Adipocyte (in vitro differentiated cells): ENCODE measurements around the gene HIPK4.
"Not testable (repeated sequence)": the region's sequence is repeated elsewhere in the genome, so short reads cannot be mapped to it uniquely, and the experiment has no call there.

Experiments used
- DNase-seq: peaks from one replicate; pipeline ENCODE4 v3.0.0-alpha.2; 2015; ENCODE audit warnings: low read depth
- H3K27me3 ChIP-seq: replicated peaks from 2 replicates; pipeline ENCODE4 v1.7.0; 2013; ENCODE audit warnings: mild to moderate bottlenecking, low read length, moderate library complexity; ENCODE audit not compliant: control insufficient read depth, insufficient read depth
- H3K36me3 ChIP-seq: 2 replicates; pipeline ENCODE4 v1.7.0; 2013; ENCODE audit warnings: low read length, mild to moderate bottlenecking, moderate library complexity; ENCODE audit not compliant: control insufficient read depth, insufficient read depth, severe bottlenecking
- H3K4me1 ChIP-seq: 2 replicates; pipeline ENCODE4 v1.7.0; 2013; ENCODE audit warnings: mild to moderate bottlenecking, low read length, moderate library complexity; ENCODE audit not compliant: control insufficient read depth, insufficient read depth
- H3K4me3 ChIP-seq: 2 replicates; pipeline ENCODE4 v1.7.0; 2013; ENCODE audit warnings: mild to moderate bottlenecking, low read length, moderate library complexity
- H3K9ac ChIP-seq: 2 replicates; pipeline ENCODE4 v1.7.0; 2013; ENCODE audit warnings: mild to moderate bottlenecking, low read length, moderate library complexity
- H3K9me3 ChIP-seq: 2 replicates; pipeline ENCODE4 v1.7.0; 2013; ENCODE audit warnings: mild to moderate bottlenecking, low read length, moderate library complexity; ENCODE audit not compliant: control insufficient read depth

HIPK4 gene, protein sequence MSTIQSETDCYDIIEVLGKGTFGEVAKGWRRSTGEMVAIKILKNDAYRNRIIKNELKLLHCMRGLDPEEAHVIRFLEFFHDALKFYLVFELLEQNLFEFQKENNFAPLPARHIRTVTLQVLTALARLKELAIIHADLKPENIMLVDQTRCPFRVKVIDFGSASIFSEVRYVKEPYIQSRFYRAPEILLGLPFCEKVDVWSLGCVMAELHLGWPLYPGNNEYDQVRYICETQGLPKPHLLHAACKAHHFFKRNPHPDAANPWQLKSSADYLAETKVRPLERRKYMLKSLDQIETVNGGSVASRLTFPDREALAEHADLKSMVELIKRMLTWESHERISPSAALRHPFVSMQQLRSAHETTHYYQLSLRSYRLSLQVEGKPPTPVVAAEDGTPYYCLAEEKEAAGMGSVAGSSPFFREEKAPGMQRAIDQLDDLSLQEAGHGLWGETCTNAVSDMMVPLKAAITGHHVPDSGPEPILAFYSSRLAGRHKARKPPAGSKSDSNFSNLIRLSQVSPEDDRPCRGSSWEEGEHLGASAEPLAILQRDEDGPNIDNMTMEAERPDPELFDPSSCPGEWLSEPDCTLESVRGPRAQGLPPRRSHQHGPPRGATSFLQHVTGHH

DNA sequence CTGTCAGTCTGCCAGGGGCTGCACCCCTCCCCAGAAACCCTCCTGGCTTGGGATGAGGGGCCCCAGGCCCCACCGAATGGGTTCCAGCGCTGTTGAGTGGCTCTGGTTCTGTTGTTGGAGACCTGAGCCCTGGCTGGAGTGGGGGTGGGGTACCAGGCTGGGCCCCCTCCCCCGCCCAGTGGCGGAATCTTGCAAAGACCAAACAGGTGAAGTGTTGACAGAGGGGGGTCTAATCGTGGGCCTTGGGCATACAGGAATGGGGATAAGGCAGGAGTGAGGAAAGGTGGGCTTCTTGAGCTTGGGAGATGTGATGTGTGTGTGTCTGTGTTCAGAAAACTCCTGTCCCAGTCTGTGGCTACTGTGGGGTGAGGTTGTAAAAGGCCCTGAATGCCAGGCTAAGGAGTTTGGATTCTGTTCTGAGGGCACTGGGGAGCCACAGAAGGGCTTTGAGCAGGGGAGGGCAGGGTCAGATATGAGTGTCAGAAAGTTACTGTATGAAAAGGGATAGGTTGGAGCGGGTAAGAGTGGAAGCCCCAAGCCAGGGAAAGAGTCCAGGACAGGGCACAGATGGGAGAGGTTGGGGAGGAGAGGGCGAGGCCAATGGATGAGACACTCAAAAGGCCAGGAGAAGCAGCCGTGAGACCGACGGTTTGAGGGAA is at the start of gene HIPK4:
HIPK4 (minus strand) TSS at position 98 of the 659 bp plus-strand sequence. CDS start 279 bp downstream, outside the sequence.
- DNase-seq: no peak
- Histone ChIP-seq H3K9ac (no peak within 1 kb of the TSS), H3K9me3 (no peaks in the 10 kb centered on the region), H3K27me3 (no peaks in the 10 kb centered on the region), H3K36me3 (no peaks in the 10 kb centered on the region), H3K4me3 (no peak within 1 kb of the TSS), H3K4me1 (no peaks in the 10 kb centered on the region)

DNA sequence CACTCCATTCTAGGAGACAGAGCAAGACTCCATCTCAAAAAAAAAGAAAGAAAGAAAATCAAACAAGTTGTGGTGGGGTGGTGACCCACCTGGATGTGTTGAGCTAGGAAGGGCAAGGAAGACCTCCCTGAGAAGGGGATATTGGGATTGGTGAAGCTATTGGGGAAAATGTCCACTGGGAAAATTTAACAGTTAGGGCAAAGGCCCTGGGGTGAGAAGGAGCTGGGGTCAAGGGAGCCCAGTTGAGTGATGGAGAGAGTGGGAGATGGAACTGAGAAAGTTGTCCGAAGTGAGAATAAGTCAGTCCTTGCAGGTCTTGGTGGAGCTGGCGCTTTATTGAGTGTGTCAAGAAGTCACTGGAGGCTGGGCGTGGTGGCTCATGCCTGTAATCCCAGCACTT is 48.3 kb upstream of the HIPK4 start:
- Histone ChIP-seq H3K9me3 (no peaks in the 10 kb centered on the region), H3K36me3 (peaks cover 20% of the 10 kb centered on the region), H3K4me3 (no peak overlapping the region), H3K9ac (no peak overlapping the region), H3K27me3 (no peaks in the 10 kb centered on the region), H3K4me1 (peaks cover 32% of the 10 kb centered on the region)
- no peak for DNase-seq

DNA sequence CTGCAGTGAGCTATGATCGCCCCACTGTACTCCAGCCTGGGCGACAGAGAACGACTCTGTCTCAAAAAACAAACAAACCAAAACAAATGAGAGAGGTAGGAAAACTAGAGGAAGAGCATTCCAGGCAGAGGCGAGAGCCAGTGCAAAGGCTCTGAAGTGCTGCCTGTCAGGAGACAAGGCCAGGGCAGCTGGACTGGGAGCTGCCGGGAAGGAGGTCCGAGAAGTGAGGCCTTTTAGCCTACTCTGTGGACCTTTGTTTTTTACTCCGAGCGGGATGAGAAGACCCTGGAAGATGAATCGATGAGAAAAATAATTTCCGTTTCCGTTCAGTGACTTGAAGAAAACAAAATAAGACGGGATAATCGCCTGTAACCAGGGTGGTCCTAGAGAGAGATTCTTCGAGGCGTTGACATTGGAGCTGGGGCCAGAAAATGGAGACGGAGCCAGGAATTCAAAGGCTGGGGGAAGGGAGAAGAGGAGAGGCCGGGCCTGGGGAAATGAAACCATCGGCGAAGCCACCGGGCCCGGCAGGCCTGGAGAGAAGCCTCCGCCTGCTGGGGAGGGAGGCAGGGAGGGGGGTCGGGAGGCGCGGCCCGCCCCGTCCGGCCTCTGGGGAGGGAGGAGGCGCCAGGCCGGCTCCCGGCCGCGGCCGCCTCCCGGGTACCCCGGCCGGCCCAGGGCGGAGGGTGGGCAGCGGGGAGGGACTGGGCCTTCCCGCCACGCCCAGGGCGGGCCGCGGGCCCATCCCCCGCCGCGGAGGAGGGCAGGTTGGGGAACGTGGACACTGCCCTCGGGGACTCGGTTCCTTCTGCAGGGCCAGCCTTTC is 43.6 kb upstream of the HIPK4 start:
- Histone ChIP-seq H3K9ac (peak overlapping the region; percentile 93), H3K4me3 (peak overlapping the region; percentile 75), H3K9me3 (no peaks in the 10 kb centered on the region), H3K4me1 (peaks cover 16% of the 10 kb centered on the region), H3K27me3 (no peaks in the 10 kb centered on the region), H3K36me3 (no peaks in the 10 kb centered on the region)
- peak; percentile 97 for DNase-seq

DNA sequence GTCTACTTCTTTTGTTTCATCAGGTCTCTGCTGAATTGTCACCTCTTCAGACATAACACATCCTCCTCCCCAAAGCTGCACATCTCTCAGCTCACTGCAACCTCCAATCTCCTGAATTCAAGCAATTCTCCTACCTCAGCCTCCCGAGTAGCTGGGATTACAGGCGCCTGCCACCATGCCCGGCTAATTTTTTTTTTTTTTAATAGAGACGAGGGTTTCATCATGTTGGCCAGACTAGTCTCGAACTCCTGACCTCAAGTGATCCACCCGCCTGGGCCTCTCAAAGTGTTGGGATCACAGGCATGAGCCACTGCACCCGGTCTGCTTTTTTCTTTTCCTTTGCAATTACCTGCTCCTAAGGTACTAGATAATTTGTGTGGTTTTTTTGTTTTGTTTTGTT is 42.8 kb upstream of the HIPK4 start:
- H3K27me3 ChIP-seq, DNase-seq, H3K36me3 ChIP-seq, H3K9me3 ChIP-seq: not testable (repeated sequence)
- peaks cover 16% of the 10 kb centered on the region for H3K4me1 ChIP-seq
- peak overlapping the region; percentile 93 for H3K9ac ChIP-seq
- peak overlapping the region; percentile 75 for H3K4me3 ChIP-seq

DNA sequence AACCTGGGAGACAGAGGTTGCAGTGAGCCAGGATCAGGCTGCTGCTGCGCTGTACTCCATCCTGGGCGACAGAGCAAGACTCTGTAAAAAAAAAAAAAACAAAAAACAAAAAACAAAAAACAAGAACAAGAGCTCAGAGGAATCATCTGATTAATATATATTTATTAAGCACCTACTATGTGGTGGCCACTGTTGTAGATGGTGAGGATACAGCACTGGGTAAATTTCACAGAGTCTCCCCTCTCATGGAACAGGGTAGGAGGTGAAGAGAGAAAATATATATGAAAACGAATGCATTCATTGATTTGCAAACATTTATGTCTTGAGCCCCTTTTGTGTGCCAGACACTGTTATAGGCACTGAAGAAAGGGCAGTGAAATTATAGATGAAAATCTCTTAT is 41.7 kb upstream of the HIPK4 start:
- Histone ChIP-seq H3K4me3 (no peak overlapping the region), H3K9ac (no peak overlapping the region), H3K4me1 (peaks cover 16% of the 10 kb centered on the region), H3K27me3 (no peaks in the 10 kb centered on the region), H3K36me3 (no peaks in the 10 kb centered on the region), H3K9me3 (no peaks in the 10 kb centered on the region)
- no peak for DNase-seq

DNA sequence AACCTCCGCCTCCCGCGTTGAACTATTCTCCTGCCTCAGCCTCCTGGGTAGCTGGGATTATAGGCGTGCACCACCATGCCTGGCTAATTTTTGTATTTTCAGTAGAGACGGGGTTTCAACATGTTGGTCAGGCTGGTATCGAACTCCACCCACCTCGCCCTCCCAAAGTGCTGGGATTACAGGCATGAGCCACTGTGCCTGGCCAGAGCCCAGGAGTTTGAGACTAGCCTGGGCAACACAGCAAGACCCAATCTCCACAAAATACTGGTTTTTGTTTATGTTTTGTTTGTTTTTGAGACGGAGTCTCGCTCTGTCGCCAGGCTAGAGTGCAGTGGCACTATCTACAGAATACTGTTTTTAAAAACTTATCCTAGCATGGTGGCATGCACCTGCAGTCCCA is 40.3 kb upstream of the HIPK4 start:
- H3K36me3 ChIP-seq, H3K4me3 ChIP-seq: not testable (repeated sequence)

DNA sequence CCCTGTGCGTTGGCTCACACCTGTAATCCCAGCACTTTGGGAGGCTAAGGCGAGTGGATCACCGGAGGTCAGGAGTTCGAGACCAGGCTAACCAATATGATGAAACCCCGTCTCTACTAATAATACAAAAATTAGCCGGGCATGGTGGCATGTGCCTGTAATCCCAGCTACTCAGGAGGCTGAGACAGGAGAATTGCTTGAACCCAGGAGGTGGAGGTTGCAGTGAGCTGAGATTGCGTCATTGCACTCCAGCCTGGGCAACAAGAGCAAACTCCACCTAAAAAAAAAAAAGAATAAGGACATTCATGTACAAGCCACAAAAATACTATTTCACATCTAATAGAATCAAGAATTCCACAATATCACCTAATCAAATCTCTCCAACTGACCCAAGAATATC is 38.2 kb upstream of the HIPK4 start:
- not testable (repeated sequence) for H3K27me3 ChIP-seq, DNase-seq, H3K9me3 ChIP-seq, H3K4me3 ChIP-seq, H3K36me3 ChIP-seq, H3K9ac ChIP-seq
- H3K4me1 ChIP-seq: peaks cover 15% of the 10 kb centered on the region

More for the DNA sequence above, 40.3 kb upstream of the HIPK4 start:
- H3K9ac ChIP-seq, H3K27me3 ChIP-seq, H3K9me3 ChIP-seq, DNase-seq: not testable (repeated sequence)
- peaks cover 16% of the 10 kb centered on the region for H3K4me1 ChIP-seq

DNA sequence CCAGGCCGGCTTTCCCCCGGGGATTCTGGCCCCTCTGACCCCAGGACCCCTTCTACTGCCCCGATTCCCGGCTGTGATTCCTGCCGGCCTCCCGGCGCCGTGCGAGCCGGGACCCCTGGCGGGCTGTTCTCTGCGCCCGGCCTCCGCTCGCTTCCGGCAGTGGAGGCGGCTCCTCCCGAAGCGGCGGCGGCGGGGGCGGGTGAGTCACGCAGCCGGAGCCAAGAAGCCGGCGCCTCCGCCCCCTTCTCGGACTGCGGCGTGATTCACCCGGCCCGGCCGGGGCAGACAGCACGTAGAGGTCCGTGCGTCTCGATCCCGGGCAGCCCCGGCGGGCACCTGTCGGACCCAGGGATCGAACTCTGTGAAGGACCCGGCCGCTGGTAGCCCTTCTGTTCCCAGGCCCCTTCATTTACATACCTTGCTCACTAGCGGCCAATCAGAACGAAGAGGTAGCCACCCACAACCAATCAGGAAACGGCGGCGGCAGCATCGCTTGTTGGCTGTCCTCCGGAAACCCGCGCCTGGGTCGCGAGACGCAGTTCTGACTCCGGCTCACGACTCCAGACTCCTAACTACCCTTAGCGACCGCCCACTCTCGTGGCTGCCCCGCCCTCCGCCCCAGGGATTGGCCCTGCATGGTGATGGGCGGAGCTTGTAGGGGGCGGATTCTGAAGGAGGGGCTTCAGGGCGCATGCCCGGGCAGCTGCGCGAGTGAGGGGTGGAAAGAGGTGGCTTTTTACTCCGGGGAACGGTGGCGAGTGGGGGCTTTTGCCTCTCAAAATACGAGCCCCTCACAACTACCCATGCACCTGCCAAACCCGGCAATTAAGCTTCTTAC is 35.7 kb upstream of the HIPK4 start, which contains the start of gene SERTAD1:
SERTAD1 (minus strand) TSS at position 543 of the 838 bp plus-strand sequence. CDS start 2,446 bp downstream, outside the sequence.
- Histone ChIP-seq H3K4me3 (peak within 1 kb of the TSS; percentile 90), H3K4me1 (peaks cover 23% of the 10 kb centered on the region), H3K27me3 (no peaks in the 10 kb centered on the region), H3K36me3 (peaks cover 14% of the 10 kb centered on the region), H3K9ac (peak within 1 kb of the TSS; percentile 98), H3K9me3 (no peaks in the 10 kb centered on the region)
- DNase-seq: peak; percentile 100

DNA sequence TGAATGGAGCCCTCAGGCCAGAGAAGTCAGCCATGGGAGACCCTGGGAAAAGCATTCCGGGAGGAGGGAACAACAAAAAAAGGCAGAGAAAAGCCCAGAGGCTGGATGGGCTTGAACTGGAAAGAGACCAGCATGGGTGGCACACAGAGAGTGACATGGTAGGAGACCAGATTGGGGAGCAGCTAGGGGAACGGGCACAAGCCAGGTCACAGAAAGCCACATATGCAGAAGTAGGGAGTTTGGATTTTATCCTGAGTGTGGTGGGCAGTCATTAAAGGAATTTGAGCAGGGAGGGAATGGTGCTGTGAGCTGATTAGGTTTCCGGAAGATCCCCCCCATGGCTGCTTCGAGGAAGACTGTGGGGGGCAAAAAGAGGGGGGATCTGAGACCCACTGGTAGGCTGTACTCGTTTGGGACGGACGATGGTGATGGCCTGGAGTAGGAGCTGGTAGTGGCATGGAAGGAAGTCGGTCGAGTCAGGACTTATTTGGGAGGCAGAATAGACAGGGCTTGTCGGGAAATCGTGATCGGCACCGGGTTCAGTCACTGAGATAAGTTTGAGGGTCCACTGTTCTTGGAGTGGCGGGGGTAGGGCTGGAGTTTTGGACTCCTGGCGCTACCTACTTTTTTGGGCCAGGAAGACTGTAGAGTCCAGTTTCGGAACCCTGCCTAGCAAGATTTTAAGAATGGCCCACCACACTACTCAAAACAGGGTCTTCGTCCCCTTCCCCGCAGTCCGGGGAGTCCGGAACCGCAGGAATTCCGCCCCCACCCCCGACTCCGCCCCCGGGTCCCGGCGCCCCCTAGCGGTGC is 34.9 kb upstream of the HIPK4 start:
- peaks cover 23% of the 10 kb centered on the region for H3K4me1 ChIP-seq
- peaks cover 14% of the 10 kb centered on the region for H3K36me3 ChIP-seq
- no peaks in the 10 kb centered on the region for H3K27me3 ChIP-seq
- H3K9me3 ChIP-seq: no peaks in the 10 kb centered on the region
- peak overlapping the region; percentile 98 for H3K9ac ChIP-seq
- peak; percentile 53 for DNase-seq
- peak overlapping the region; percentile 90 for H3K4me3 ChIP-seq
